ENCODE results near the gene GTF2H2. TPM values are rescaled to one million over a fixed set of nuclear protein-coding genes. Genes with fewer than 3 reads are reported as not detected.
"Not testable (repeated sequence)": the region's sequence is repeated elsewhere in the genome, so short reads cannot be mapped to it uniquely, and the experiment has no call there.

Gene GTF2H2
- total and polyA plus RNA-seq, 2 donors (not counting 1 experiment from before 2014, with no cell fraction given) = 5.8 to 39.6 TPM

DNA sequence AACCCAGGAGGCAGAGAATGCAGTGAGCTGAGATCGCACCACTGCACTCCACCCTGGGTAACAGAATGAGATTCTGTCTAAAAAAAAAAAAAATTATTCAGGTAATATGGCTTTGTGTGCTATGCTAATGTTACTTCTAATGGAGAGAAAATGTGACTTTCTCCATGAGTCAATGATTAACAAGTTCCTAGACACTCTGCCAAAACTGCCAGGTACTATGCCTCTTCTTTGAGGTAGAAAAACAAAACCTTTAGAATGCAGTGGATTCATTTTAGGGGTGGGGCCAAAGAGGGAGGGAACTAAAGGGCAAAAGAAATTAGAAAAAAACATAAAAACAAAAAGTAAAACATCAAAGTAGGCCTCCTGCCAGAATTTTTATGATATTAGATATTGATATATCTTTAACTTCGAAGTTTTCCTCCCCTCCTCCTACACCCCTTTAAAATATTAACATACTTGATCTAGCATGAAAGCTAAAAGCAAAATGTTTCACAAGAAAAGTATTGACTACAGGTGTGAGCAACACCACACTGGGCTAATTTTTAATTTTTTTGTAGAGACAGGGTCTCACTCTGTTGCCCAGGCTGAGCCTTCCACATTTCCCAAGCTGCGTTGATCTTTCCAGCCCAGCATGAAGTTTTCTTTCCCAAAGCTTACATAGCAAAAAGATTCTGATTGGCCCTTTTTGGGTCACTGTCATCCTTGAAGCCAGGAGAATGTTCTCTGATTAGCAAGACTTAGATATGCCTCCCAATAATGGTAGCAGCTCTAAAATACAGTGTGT, 17.0 kb upstream of the GTF2H2 start:
- H3K79me2 ChIP-seq (ENCODE audit: control insufficient read depth, insufficient read depth, low read length); H3K4me2 ChIP-seq (replicated peaks; ENCODE audit: low read depth, low read length, poor library complexity, severe bottlenecking); H3K27me3 ChIP-seq (replicated peaks in 1 of 4; ENCODE audit: control extremely low read depth in 1 of 4, control insufficient read depth in 3 of 4, insufficient read depth in 4 of 4, low read length in 3 of 4); H3K9me3 ChIP-seq (ENCODE audit: control extremely low read depth in 1 of 3, control insufficient read depth in 2 of 3, insufficient read depth in 1 of 3, low read length in 2 of 3); POLR2A ChIA-PET; H3K9ac ChIP-seq (ENCODE audit: low read length); ATAC-seq (ENCODE audit: low read depth); DNase-seq; H3K27ac Mint-ChIP-seq; H4K20me1 ChIP-seq (ENCODE audit: control insufficient read depth, insufficient read depth, low read length, poor library complexity, severe bottlenecking); H3K4me1 Mint-ChIP-seq; CTCF ChIA-PET; H3K4me3 ChIP-seq (ENCODE audit: control extremely low read depth in 1 of 5, extremely low read depth in 1 of 5, insufficient read depth in 1 of 5, low read depth in 2 of 5, low read length in 4 of 5); H3K4me1 ChIP-seq (ENCODE audit: control insufficient read depth in 2 of 2, insufficient read depth in 2 of 2, low read length in 2 of 2); H3K27ac ChIP-seq (ENCODE audit: low read length in 2 of 2); H3K4me3 Mint-ChIP-seq; H3K27me3 Mint-ChIP-seq; intact Hi-C loops (cut with micrococcal nuclease); H2AFZ ChIP-seq (ENCODE audit: insufficient read depth, low read depth, low read length, poor library complexity, severe bottlenecking); H3K9me3 Mint-ChIP-seq (ENCODE audit: insufficient read depth); H3K36me3 ChIP-seq (replicated peaks in 1 of 2; ENCODE audit: control extremely low read depth in 1 of 2, control insufficient read depth in 1 of 2, extremely low read depth in 1 of 2, insufficient read depth in 2 of 2, low read length in 1 of 2): not testable (repeated sequence)
- no CpG with 5 or more reads among the region's 3 CpGs for WGBS (ENCODE audit: insufficient coverage)

DNA sequence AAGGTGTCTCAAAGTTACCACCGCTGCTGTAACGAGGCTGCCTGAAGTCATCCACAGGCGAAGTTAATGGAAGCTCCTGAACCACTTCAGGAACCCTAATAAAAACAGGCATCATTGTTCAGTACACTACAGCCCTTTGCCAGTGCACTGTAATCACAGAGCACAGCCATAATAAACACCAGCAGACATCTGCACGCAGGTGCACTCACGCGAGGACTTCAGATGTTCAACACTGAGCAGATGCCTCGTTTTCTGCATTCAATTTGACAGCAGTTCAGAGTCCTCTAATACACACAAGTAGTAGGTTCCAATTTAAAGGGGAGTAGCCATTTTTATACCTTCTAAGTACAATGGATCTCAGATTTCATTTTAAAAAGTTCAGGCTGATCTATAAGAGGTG, 15.4 kb upstream of the GTF2H2 start:
- H3K9ac ChIP-seq (ENCODE audit: low read length); H3K27me3 Mint-ChIP-seq; intact Hi-C loops (cut with micrococcal nuclease); H3K4me1 Mint-ChIP-seq; H3K27ac Mint-ChIP-seq; H4K20me1 ChIP-seq (ENCODE audit: control insufficient read depth, insufficient read depth, low read length, poor library complexity, severe bottlenecking); H3K9me3 Mint-ChIP-seq (ENCODE audit: insufficient read depth); H3K4me2 ChIP-seq (replicated peaks; ENCODE audit: low read depth, low read length, poor library complexity, severe bottlenecking); H3K9me3 ChIP-seq (ENCODE audit: control extremely low read depth in 1 of 3, control insufficient read depth in 2 of 3, insufficient read depth in 1 of 3, low read length in 2 of 3); ATAC-seq (ENCODE audit: low read depth); DNase-seq; H3K4me3 ChIP-seq (ENCODE audit: control extremely low read depth in 1 of 5, extremely low read depth in 1 of 5, insufficient read depth in 1 of 5, low read depth in 2 of 5, low read length in 4 of 5); CTCF ChIA-PET; POLR2A ChIA-PET; H2AFZ ChIP-seq (ENCODE audit: insufficient read depth, low read depth, low read length, poor library complexity, severe bottlenecking); H3K4me1 ChIP-seq (ENCODE audit: control insufficient read depth in 2 of 2, insufficient read depth in 2 of 2, low read length in 2 of 2); H3K27ac ChIP-seq (ENCODE audit: low read length in 2 of 2); H3K79me2 ChIP-seq (ENCODE audit: control insufficient read depth, insufficient read depth, low read length); H3K36me3 ChIP-seq (replicated peaks in 1 of 2; ENCODE audit: control extremely low read depth in 1 of 2, control insufficient read depth in 1 of 2, extremely low read depth in 1 of 2, insufficient read depth in 2 of 2, low read length in 1 of 2); H3K4me3 Mint-ChIP-seq; H3K27me3 ChIP-seq (replicated peaks in 1 of 4; ENCODE audit: control extremely low read depth in 1 of 4, control insufficient read depth in 3 of 4, insufficient read depth in 4 of 4, low read length in 3 of 4): not testable (repeated sequence)
- no CpG with 5 or more reads among the region's 7 CpGs for WGBS (ENCODE audit: insufficient coverage)

DNA sequence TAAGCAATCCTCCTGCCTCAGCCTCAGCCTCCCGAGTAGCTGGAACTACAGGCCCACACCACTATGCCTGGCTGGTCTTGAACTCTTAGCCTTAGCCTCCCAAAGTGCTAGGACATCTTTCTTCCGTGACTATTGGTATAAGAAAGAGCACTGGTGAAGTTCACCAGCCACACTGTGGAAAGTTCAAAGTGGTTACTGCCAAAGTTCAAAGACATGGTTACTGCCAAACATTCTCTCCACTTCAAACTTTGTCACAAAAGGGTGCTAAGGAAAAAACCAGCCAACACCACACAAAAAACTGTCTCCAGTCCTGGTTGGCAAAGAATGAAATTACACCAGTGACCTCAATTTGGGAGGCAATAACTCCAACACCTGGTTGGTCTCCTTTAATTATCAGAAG, 14.9 kb upstream of the GTF2H2 start:
- H3K27me3 Mint-ChIP-seq; H3K27ac ChIP-seq (ENCODE audit: low read length in 2 of 2); H3K9me3 ChIP-seq (ENCODE audit: control extremely low read depth in 1 of 3, control insufficient read depth in 2 of 3, insufficient read depth in 1 of 3, low read length in 2 of 3); H3K4me1 Mint-ChIP-seq; H3K4me3 ChIP-seq (ENCODE audit: control extremely low read depth in 1 of 5, extremely low read depth in 1 of 5, insufficient read depth in 1 of 5, low read depth in 2 of 5, low read length in 4 of 5); H3K9ac ChIP-seq (ENCODE audit: low read length); DNase-seq; ATAC-seq (ENCODE audit: low read depth); H3K27me3 ChIP-seq (replicated peaks in 1 of 4; ENCODE audit: control extremely low read depth in 1 of 4, control insufficient read depth in 3 of 4, insufficient read depth in 4 of 4, low read length in 3 of 4); POLR2A ChIA-PET; H3K4me2 ChIP-seq (replicated peaks; ENCODE audit: low read depth, low read length, poor library complexity, severe bottlenecking); H4K20me1 ChIP-seq (ENCODE audit: control insufficient read depth, insufficient read depth, low read length, poor library complexity, severe bottlenecking); H3K27ac Mint-ChIP-seq; intact Hi-C loops (cut with micrococcal nuclease); H2AFZ ChIP-seq (ENCODE audit: insufficient read depth, low read depth, low read length, poor library complexity, severe bottlenecking); H3K9me3 Mint-ChIP-seq (ENCODE audit: insufficient read depth); H3K36me3 ChIP-seq (replicated peaks in 1 of 2; ENCODE audit: control extremely low read depth in 1 of 2, control insufficient read depth in 1 of 2, extremely low read depth in 1 of 2, insufficient read depth in 2 of 2, low read length in 1 of 2); H3K4me3 Mint-ChIP-seq; H3K4me1 ChIP-seq (ENCODE audit: control insufficient read depth in 2 of 2, insufficient read depth in 2 of 2, low read length in 2 of 2); CTCF ChIA-PET; H3K79me2 ChIP-seq (ENCODE audit: control insufficient read depth, insufficient read depth, low read length): not testable (repeated sequence)
- no CpG with 5 or more reads among the region's 2 CpGs for WGBS (ENCODE audit: insufficient coverage)

DNA sequence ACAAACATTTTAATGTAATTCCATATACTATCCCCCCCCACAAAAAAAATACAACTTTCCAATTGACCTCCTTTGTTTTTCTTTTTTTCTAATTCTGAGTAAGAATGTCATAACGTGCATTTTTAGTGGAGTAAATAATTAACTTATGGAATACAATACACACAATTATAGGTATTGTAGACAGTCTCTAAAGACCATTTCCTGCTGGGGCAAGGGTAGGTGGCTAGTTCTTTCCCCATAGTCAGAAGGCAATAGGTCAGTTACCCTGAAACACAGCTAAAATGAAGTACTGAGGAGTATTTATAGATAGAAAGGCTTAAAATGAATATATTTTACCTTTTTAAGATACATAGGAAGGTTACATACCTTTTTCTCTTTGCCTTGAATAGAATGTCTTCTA, 6.2 kb downstream of the GTF2H2 start:
- H4K20me1 ChIP-seq (ENCODE audit: control insufficient read depth, insufficient read depth, low read length, poor library complexity, severe bottlenecking); H3K27ac ChIP-seq (ENCODE audit: low read length in 2 of 2); H2AFZ ChIP-seq (ENCODE audit: insufficient read depth, low read depth, low read length, poor library complexity, severe bottlenecking); CTCF ChIA-PET; H3K4me2 ChIP-seq (replicated peaks; ENCODE audit: low read depth, low read length, poor library complexity, severe bottlenecking); H3K36me3 ChIP-seq (replicated peaks in 1 of 2; ENCODE audit: control extremely low read depth in 1 of 2, control insufficient read depth in 1 of 2, extremely low read depth in 1 of 2, insufficient read depth in 2 of 2, low read length in 1 of 2); H3K9me3 Mint-ChIP-seq (ENCODE audit: insufficient read depth); H3K4me1 Mint-ChIP-seq; H3K4me1 ChIP-seq (ENCODE audit: control insufficient read depth in 2 of 2, insufficient read depth in 2 of 2, low read length in 2 of 2); H3K9ac ChIP-seq (ENCODE audit: low read length); ATAC-seq (ENCODE audit: low read depth); H3K9me3 ChIP-seq (ENCODE audit: control extremely low read depth in 1 of 3, control insufficient read depth in 2 of 3, insufficient read depth in 1 of 3, low read length in 2 of 3); POLR2A ChIA-PET; H3K27me3 Mint-ChIP-seq; H3K27ac Mint-ChIP-seq; H3K27me3 ChIP-seq (replicated peaks in 1 of 4; ENCODE audit: control extremely low read depth in 1 of 4, control insufficient read depth in 3 of 4, insufficient read depth in 4 of 4, low read length in 3 of 4); H3K4me3 ChIP-seq (ENCODE audit: control extremely low read depth in 1 of 5, extremely low read depth in 1 of 5, insufficient read depth in 1 of 5, low read depth in 2 of 5, low read length in 4 of 5); H3K79me2 ChIP-seq (ENCODE audit: control insufficient read depth, insufficient read depth, low read length); intact Hi-C loops (cut with micrococcal nuclease); H3K4me3 Mint-ChIP-seq; DNase-seq: not testable (repeated sequence)
- no CpG with 5 or more reads among the region's 1 CpG for WGBS (ENCODE audit: insufficient coverage)

All from B cell (primary cell).